Nephron (organoid): ENCODE measurements around the gene HIPK3.
"Not testable (repeated sequence)": the region's sequence is repeated elsewhere in the genome, so short reads cannot be mapped to it uniquely, and the experiment has no call there.

ENCODE experiments used
- H3K27ac Mint-ChIP-seq, 3 experiments: 2 replicates each; pipeline ENCODE4 v1.8.0; 2020; ENCODE audit warnings: mixed read lengths in 3 of 3, mild to moderate bottlenecking in 2 of 3, moderate library complexity in 1 of 3
- H3K27me3 Mint-ChIP-seq: 2 replicates; pipeline ENCODE4 v1.8.0; 2021; ENCODE audit warnings: low read depth, mild to moderate bottlenecking, moderate library complexity, mixed read lengths
- H3K36me3 Mint-ChIP-seq: 2 replicates; pipeline ENCODE4 v1.8.0; 2020; ENCODE audit warnings: low read depth, mixed read lengths
- H3K4me1 Mint-ChIP-seq: 2 replicates; pipeline ENCODE4 v1.8.0; 2020; ENCODE audit warnings: mixed read lengths
- H3K4me3 Mint-ChIP-seq, 3 experiments: 2 replicates each; pipeline ENCODE4 v1.8.0; 2020; ENCODE audit warnings: mild to moderate bottlenecking in 3 of 3, mixed read lengths in 3 of 3, moderate library complexity in 2 of 3
- H3K9me3 Mint-ChIP-seq: 2 replicates; pipeline ENCODE4 v1.8.0; 2020; ENCODE audit warnings: mixed read lengths
- CTCF ChIP-seq, 3 experiments: fragments of 200-600 bp; sonication (generic); IDR thresholded peaks; one replicate each; pipeline ENCODE4 v1.5.0; 2021; ENCODE audit warnings: antibody characterized with exemption in 3 of 3; ENCODE audit not compliant: unreplicated experiment in 3 of 3

The HIPK3 gene

GRCh38 chr11:33291004-33291777 is 34.0 kb downstream of the HIPK3 start:
- peaks cover 38% of the 10 kb centered on the region for H3K4me1 Mint-ChIP-seq
- peaks cover 60% of the 10 kb centered on the region for H3K36me3 Mint-ChIP-seq
- no peaks in the 10 kb centered on the region for H3K27me3 Mint-ChIP-seq
- no peak for TF ChIP-seq CTCF (IDR thresholded peaks at IDR 0.05; ENCODE audit: unreplicated experiment in 3 of 3)
- peak overlapping the region in 1 of 3 experiments; percentile 50 for H3K4me3 Mint-ChIP-seq
- peaks cover 4% of the 10 kb centered on the region for H3K9me3 Mint-ChIP-seq
- peak overlapping the region; percentile 64 to 92 (median 77) for H3K27ac Mint-ChIP-seq

GRCh38 chr11:33292311-33292710 is 35.1 kb downstream of the HIPK3 start:
- no peaks in the 10 kb centered on the region for H3K27me3 Mint-ChIP-seq
- peak overlapping the region in 1 of 3 experiments; percentile 29 for H3K4me3 Mint-ChIP-seq

GRCh38 chr11:33294224-33294623 is 37.0 kb downstream of the HIPK3 start:
- no peak overlapping the region for H3K4me3 Mint-ChIP-seq
- peaks cover 28% of the 10 kb centered on the region for H3K4me1 Mint-ChIP-seq
- peaks cover 60% of the 10 kb centered on the region for H3K36me3 Mint-ChIP-seq
- H3K27me3 Mint-ChIP-seq, result no peaks in the 10 kb centered on the region
- no peak for TF ChIP-seq CTCF (IDR thresholded peaks at IDR 0.05; ENCODE audit: unreplicated experiment in 3 of 3)
- H3K9me3 Mint-ChIP-seq, result peaks cover 15% of the 10 kb centered on the region
- no peak overlapping the region for H3K27ac Mint-ChIP-seq

More at GRCh38 chr11:33292311-33292710, 35.1 kb downstream of the HIPK3 start:
- Mint-ChIP-seq H3K9me3 (peaks cover 8% of the 10 kb centered on the region), H3K36me3 (peaks cover 59% of the 10 kb centered on the region), H3K4me1 (peaks cover 36% of the 10 kb centered on the region), H3K27ac (peak overlapping the region; percentile 30 to 92 (median 77))
- TF ChIP-seq CTCF (IDR thresholded peaks at IDR 0.05; ENCODE audit: unreplicated experiment in 3 of 3), result no peak

GRCh38 chr11:33294797-33295196 is 37.6 kb downstream of the HIPK3 start:
- Mint-ChIP-seq H3K36me3 (peaks cover 62% of the 10 kb centered on the region), H3K9me3 (peaks cover 15% of the 10 kb centered on the region), H3K4me3 (no peak overlapping the region), H3K27ac (no peak overlapping the region), H3K4me1 (peaks cover 25% of the 10 kb centered on the region), H3K27me3 (no peaks in the 10 kb centered on the region)
- TF ChIP-seq CTCF (IDR thresholded peaks at IDR 0.05; ENCODE audit: unreplicated experiment in 3 of 3), result no peak

GRCh38 chr11:33296695-33297094 is 39.5 kb downstream of the HIPK3 start:
- peaks cover 15% of the 10 kb centered on the region for H3K9me3 Mint-ChIP-seq
- TF ChIP-seq CTCF (IDR thresholded peaks at IDR 0.05; ENCODE audit: unreplicated experiment in 3 of 3), result no peak
- peaks cover 73% of the 10 kb centered on the region for H3K36me3 Mint-ChIP-seq
- H3K4me1 Mint-ChIP-seq, result peaks cover 17% of the 10 kb centered on the region
- no peak overlapping the region for H3K27ac Mint-ChIP-seq
- no peaks in the 10 kb centered on the region for H3K27me3 Mint-ChIP-seq
- H3K4me3 Mint-ChIP-seq, result no peak overlapping the region

- Mint-ChIP-seq H3K9me3 (peaks cover under 1% of the 10 kb centered on the region), H3K36me3 (peaks cover 25% of the 10 kb centered on the region), H3K27ac (no peak overlapping the region), H3K4me3 (no peak overlapping the region), H3K27me3 (no peaks in the 10 kb centered on the region), H3K4me1 (peaks cover 21% of the 10 kb centered on the region)
- no peak for TF ChIP-seq CTCF (IDR thresholded peaks at IDR 0.05; ENCODE audit: unreplicated experiment in 3 of 3)
Measured at GRCh38 chr11:33303541-33303940, 46.4 kb downstream of the HIPK3 start.

GRCh38 chr11:33306821-33307220 is 49.6 kb downstream of the HIPK3 start:
- not testable (repeated sequence) for H3K4me3 Mint-ChIP-seq, H3K36me3 Mint-ChIP-seq, H3K9me3 Mint-ChIP-seq, H3K27ac Mint-ChIP-seq, H3K27me3 Mint-ChIP-seq
- H3K4me1 Mint-ChIP-seq, result peaks cover 25% of the 10 kb centered on the region
